Stimulated activated CD8-positive, alpha-beta memory T cell treated with anti-CD3 and anti-CD28 coated beads, Interleukin-2, amount 100 ng/mL, for 1 hour (primary cell): ENCODE measurements around the gene ANKRD40.
"Not testable (repeated sequence)": the region's sequence is repeated elsewhere in the genome, so short reads cannot be mapped to it uniquely, and the experiment has no call there.

ENCODE experiments used
- DNase-seq, 2 donors: peaks; one replicate each; pipeline ENCODE4 v3.0.0-alpha.2; 2020; ENCODE audit warnings: low read depth in 2 of 2

The ANKRD40 gene

GRCh38 chr17:50686494-50687199 lies 21.1 kb downstream of the ANKRD40 start:
- DNase-seq = no peak

- DNase-seq = no peak
These were observed 21.8 kb downstream of the ANKRD40 start for GRCh38 chr17:50685691-50686493.

GRCh38 chr17:50685334-50685665 lies 22.4 kb downstream of the ANKRD40 start:
- DNase-seq = no peak

GRCh38 chr17:50684612-50685333 lies 22.9 kb downstream of the ANKRD40 start:
- DNase-seq = no peak

- no peak for DNase-seq
These were observed 23.5 kb downstream of the ANKRD40 start for GRCh38 chr17:50684288-50684611.

- DNase-seq = no peak
These were observed 24.1 kb downstream of the ANKRD40 start for GRCh38 chr17:50683434-50684287.

- no peak for DNase-seq
These were observed 24.8 kb downstream of the ANKRD40 start for GRCh38 chr17:50682938-50683337.

- DNase-seq = no peak
These were observed 25.3 kb downstream of the ANKRD40 start for GRCh38 chr17:50682441-50682840.

GRCh38 chr17:50681263-50682200 lies 26.2 kb downstream of the ANKRD40 start:
- no peak for DNase-seq

GRCh38 chr17:50680543-50681262 lies 27.0 kb downstream of the ANKRD40 start:
- not testable (repeated sequence) for DNase-seq

GRCh38 chr17:50680126-50680525 lies 27.6 kb downstream of the ANKRD40 start:
- DNase-seq = no peak

- DNase-seq = no peak
These were observed 28.6 kb downstream of the ANKRD40 start for GRCh38 chr17:50679008-50679544.

GRCh38 chr17:50677851-50678375 lies 29.8 kb downstream of the ANKRD40 start:
- no peak for DNase-seq

- DNase-seq = no peak
These were observed 31.4 kb downstream of the ANKRD40 start for GRCh38 chr17:50676065-50676975.

GRCh38 chr17:50675627-50676026 lies 32.1 kb downstream of the ANKRD40 start:
- DNase-seq = no peak

GRCh38 chr17:50675190-50675589 lies 32.5 kb downstream of the ANKRD40 start:
- DNase-seq = no peak

GRCh38 chr17:50672831-50673551 lies 34.7 kb downstream of the ANKRD40 start:
- no peak for DNase-seq

- DNase-seq = no peak
These were observed 35.6 kb downstream of the ANKRD40 start for GRCh38 chr17:50672071-50672470.
